HepG2 (cell line): ENCODE measurements around the gene NTRK2. TPM values are rescaled to one million over a fixed set of nuclear protein-coding genes. Genes with fewer than 3 reads are reported as not detected.

ENCODE experiments used
- ATAC-seq: fragments of 200-7000 bp; cut with Tn5 transposase; 3 replicates; pipeline ENCODE4 v1.9.1; 2020; ENCODE audit warnings: mild to moderate bottlenecking, moderate library complexity
- BruUV-seq: library from RNA; stranded (reverse); fragments of 400-500 nt; replicated peaks from 2 replicates; lab custom pipeline; 2021; lab: Mats Ljungman, UMichigan
- CTCF ChIA-PET: fragments of 300-600 bp; formaldehyde crosslinking; extraction: SDS; loops from one replicate; lab custom pipeline; 2021; ENCODE audit warnings: low total read pairs, inconsistent platforms, low intra/inter-chr PET ratio; lab: Yijun Ruan, JAX
- POLR2A ChIA-PET: fragments of 350-600 bp; sonication (Branson Sonifier 250); formaldehyde crosslinking; loops from one replicate; lab custom pipeline; 2020; ENCODE audit warnings: antibody characterized with exemption, inconsistent platforms; lab: Yijun Ruan, JAX
- DNase-seq: peaks from one replicate; pipeline ENCODE4 v3.0.0-alpha.2; 2015; ENCODE audit warnings: low spot score
- FAIRE-seq: peaks from 3 replicates; lab custom pipeline; 2011; peaks lifted over from hg19 to GRCh38; lab: Jason Lieb, UNC
- H2AFZ ChIP-seq: one replicate; pipeline ENCODE4 v1.6.1; 2011; ENCODE audit warnings: low read length, inconsistent platforms
- H3K27ac ChIP-seq: fragments of 300-600 bp; 3 replicates; pipeline ENCODE4 v1.8.0; 2011; ENCODE audit warnings: mixed run types, mild to moderate bottlenecking, mixed read lengths, low read length, inconsistent platforms; ENCODE audit not compliant: insufficient read depth; ENCODE audit errors: extremely low read length
- H3K27me3 ChIP-seq, 2 experiments: fragments of 200-600 bp in 1 of 2; 2 replicates in 1 of 2; 3 replicates in 1 of 2; pipeline versions ENCODE4 v1.6.0 to v1.8.0; 2011; ENCODE audit warnings: low read length in 2 of 2, mild to moderate bottlenecking in 2 of 2, moderate library complexity in 2 of 2, inconsistent platforms in 1 of 2; ENCODE audit not compliant: insufficient read depth in 2 of 2, control insufficient read depth in 1 of 2
- H3K36me3 ChIP-seq, 2 experiments: fragments of 200-600 bp in 1 of 2; replicated peaks in 1 of 2; 2 replicates in 1 of 2; 3 replicates in 1 of 2; pipeline versions ENCODE4 v1.5.1 to v1.8.0; 2011; ENCODE audit warnings: low read length in 2 of 2, inconsistent platforms in 1 of 2; ENCODE audit not compliant: insufficient read depth in 2 of 2, control insufficient read depth in 1 of 2
- H3K4me1 ChIP-seq: 2 replicates; pipeline ENCODE4 v1.5.1; 2012; ENCODE audit warnings: low read length, inconsistent platforms; ENCODE audit not compliant: insufficient read depth
- H3K4me2 ChIP-seq: 2 replicates; pipeline ENCODE4 v1.6.0; 2011; ENCODE audit warnings: low read depth, low read length, inconsistent platforms
- H3K4me3 ChIP-seq, 3 experiments: fragments of 200-600 bp in 1 of 3; sonication (generic), shearing (Covaris generic) in 1 of 3; replicated peaks in 1 of 3; 2 replicates each; pipeline ENCODE4 v1.5.1; 2011 to 2016; ENCODE audit warnings: low read length in 3 of 3, inconsistent platforms in 2 of 3, low read depth in 2 of 3, mild to moderate bottlenecking in 2 of 3, control low read depth in 1 of 3, mixed read lengths in 1 of 3; ENCODE audit not compliant: insufficient read depth in 1 of 3
- H3K79me2 ChIP-seq: one replicate; pipeline ENCODE4 v1.6.1; 2011; ENCODE audit warnings: low read length, inconsistent platforms; ENCODE audit not compliant: insufficient read depth
- H3K9ac ChIP-seq: 2 replicates; pipeline ENCODE4 v1.6.0; 2011; ENCODE audit warnings: mild to moderate bottlenecking, low read depth, low read length, inconsistent platforms; ENCODE audit not compliant: insufficient read depth
- H3K9me3 ChIP-seq: 2 replicates; pipeline ENCODE4 v1.5.1; 2012; ENCODE audit warnings: mild to moderate bottlenecking, low read length
- H4K20me1 ChIP-seq: 2 replicates; pipeline ENCODE4 v1.6.0; 2011; ENCODE audit warnings: inconsistent platforms, mild to moderate bottlenecking, low read length, moderate library complexity; ENCODE audit not compliant: insufficient read depth
- MTA3 ChIP-seq: sonication (generic); formaldehyde crosslinking; IDR thresholded peaks from 2 replicates; pipeline ENCODE4 v1.4.0; 2020; ENCODE audit warnings: missing genetic modification reagents
- NFRKB ChIP-seq: fragments of 450-650 bp; IDR thresholded peaks from 2 replicates; pipeline ENCODE4 v1.6.1; 2017
- YEATS2 ChIP-seq: sonication (generic); formaldehyde crosslinking; IDR thresholded peaks from 2 replicates; pipeline ENCODE4 v1.4.0; 2020; ENCODE audit warnings: missing genetic modification reagents, borderline replicate concordance
- ZNF124 ChIP-seq: sonication (generic); formaldehyde crosslinking; IDR thresholded peaks from 2 replicates; pipeline ENCODE4 v1.4.0; 2020; ENCODE audit warnings: missing genetic modification reagents
- ZNF326 ChIP-seq: sonication (generic); formaldehyde crosslinking; IDR thresholded peaks from 2 replicates; pipeline ENCODE4 v1.4.0; 2020; ENCODE audit warnings: missing genetic modification reagents, borderline replicate concordance
- WGBS: methylation state at CpG from one replicate; pipeline ENCODE4 v1.1.6; 2017; ENCODE audit warnings: low lambda C conversion rate; 5-methylcytosine and 5-hydroxymethylcytosine counted together
- in situ Hi-C: cut with HindIII; loops from 2 replicates; pipeline ENCODE4 v1.10.0; 2017; ENCODE audit warnings: low pct_unique_long_range_greater_than_20kb; ENCODE audit not compliant: extremely low pct_ligation_motif_present
- intact Hi-C: fragments of 100-400 bp; cut with micrococcal nuclease; formaldehyde crosslinking; loops from one replicate; pipeline ENCODE4 v1.10.0; 2022; ENCODE audit not compliant: unreplicated experiment
- polyA plus RNA-seq, 8 experiments: library from polyadenylated mRNA; depleted of rRNA in 3 of 8; stranded (reverse) in 7 of 8; unstranded in 1 of 8; fragments of >200 nt; fragmentation: Illumina TruSeq in 4 of 8; extraction: Trizol in 4 of 8; gene quantifications; 2 replicates each; pipeline versions ENCODE4 v1.2.1 to v1.2.3, GENCODE V29; 2011 to 2016; ENCODE audit warnings: low read depth in 4 of 8, missing spikeins in 1 of 8, mixed read lengths in 1 of 8; ENCODE audit not compliant: insufficient read depth in 1 of 8
- total RNA-seq, 5 experiments: library from RNA; depleted of rRNA; stranded (reverse); fragments of >200 nt; fragmentation: Illumina TruSeq; extraction: Trizol; gene quantifications; 2 replicates each; pipeline ENCODE4 v1.2.3, GENCODE V29; 2016; ENCODE audit warnings: low read depth in 1 of 5
- TF ChIP-seq, protein P1 (sequence below): sonication (generic); formaldehyde crosslinking; IDR thresholded peaks from 2 replicates; pipeline ENCODE4 v1.9.0; 2021; ENCODE audit warnings: missing genetic modification reagents, borderline replicate concordance
- TF ChIP-seq, protein P2 (sequence below): sonication (generic); formaldehyde crosslinking; IDR thresholded peaks from 2 replicates; pipeline ENCODE4 v1.5.1; 2020; ENCODE audit warnings: mild to moderate bottlenecking, missing genetic modification reagents, moderate library complexity

The NTRK2 gene
- total and polyA plus RNA-seq, 2 of the 13 experiments (the other 11 are each of a cell fraction or from before 2014, with no cell fraction given), result not detected

DNA sequence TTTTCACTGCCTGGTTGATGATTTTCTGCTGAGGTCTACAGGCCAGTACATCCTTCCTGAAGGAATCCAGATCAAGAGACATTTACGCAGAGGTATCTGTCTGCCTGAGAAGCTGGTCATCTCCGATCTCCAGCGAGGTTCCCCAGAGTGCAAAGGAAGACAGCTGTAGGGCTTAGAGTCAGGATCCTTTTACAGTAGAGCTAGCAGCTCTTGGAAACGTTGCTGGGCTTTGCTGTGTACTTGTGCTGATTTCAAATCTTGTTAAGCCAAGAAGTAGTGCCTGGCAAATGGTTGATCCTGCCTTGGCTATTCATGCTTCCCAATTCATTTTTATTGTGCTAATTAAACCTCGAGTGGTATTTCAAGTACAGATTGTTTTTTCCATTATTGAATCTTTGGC, 48.9 kb downstream of the NTRK2 start (continued):
- TF ChIP-seq, protein P1, sequence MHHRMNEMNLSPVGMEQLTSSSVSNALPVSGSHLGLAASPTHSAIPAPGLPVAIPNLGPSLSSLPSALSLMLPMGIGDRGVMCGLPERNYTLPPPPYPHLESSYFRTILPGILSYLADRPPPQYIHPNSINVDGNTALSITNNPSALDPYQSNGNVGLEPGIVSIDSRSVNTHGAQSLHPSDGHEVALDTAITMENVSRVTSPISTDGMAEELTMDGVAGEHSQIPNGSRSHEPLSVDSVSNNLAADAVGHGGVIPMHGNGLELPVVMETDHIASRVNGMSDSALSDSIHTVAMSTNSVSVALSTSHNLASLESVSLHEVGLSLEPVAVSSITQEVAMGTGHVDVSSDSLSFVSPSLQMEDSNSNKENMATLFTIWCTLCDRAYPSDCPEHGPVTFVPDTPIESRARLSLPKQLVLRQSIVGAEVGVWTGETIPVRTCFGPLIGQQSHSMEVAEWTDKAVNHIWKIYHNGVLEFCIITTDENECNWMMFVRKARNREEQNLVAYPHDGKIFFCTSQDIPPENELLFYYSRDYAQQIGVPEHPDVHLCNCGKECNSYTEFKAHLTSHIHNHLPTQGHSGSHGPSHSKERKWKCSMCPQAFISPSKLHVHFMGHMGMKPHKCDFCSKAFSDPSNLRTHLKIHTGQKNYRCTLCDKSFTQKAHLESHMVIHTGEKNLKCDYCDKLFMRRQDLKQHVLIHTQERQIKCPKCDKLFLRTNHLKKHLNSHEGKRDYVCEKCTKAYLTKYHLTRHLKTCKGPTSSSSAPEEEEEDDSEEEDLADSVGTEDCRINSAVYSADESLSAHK (CRISPR knock-in tag), result no peak
- TF ChIP-seq YEATS2 (CRISPR knock-in tag), result no peak
- no peak for TF ChIP-seq MTA3 (CRISPR knock-in tag)
- TF ChIP-seq ZNF124, result no peak
- TF ChIP-seq, all 625 proteins: peak for 0

DNA sequence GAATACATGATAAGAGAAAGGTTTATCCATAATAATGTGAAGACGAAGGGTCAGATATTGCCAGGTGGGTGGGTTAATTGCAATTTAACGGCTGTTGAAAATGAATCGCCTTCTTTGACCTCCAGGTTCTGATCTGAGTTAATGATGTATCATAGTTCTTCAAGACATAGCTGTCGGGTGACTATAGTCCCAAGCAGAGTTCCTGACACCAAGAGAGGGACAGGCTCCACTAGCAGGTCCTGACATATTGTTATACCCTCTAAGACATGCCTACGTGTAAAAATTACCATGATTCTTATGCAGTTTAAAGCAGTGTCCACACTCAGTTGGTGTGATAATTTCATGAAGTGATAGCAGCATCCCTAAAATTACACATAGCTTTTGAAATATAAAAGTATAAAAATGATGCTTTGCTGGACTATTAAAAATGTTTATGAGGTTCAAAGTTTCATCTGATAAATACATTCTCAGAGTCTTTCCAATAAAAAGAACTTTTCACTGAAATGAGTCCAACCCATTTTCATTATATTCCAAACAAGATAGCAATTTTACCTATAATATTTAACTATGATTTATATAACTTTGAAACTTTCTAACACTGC, 53.0 kb downstream of the NTRK2 start:
- Histone ChIP-seq H3K4me2 (no peak overlapping the region), H3K9ac (no peak overlapping the region), H4K20me1 (no peaks in the 10 kb centered on the region), H3K27me3 (no peaks in the 10 kb centered on the region), H3K4me1 (no peaks in the 10 kb centered on the region), H3K4me3 (no peak overlapping the region), H3K36me3 (no peaks in the 10 kb centered on the region), H2AFZ (no peak overlapping the region), H3K79me2 (no peaks in the 10 kb centered on the region), H3K27ac (no peak overlapping the region), H3K9me3 (no peaks in the 10 kb centered on the region)
- in situ Hi-C loops (no loop called here), intact Hi-C loops (no loop called here)
- WGBS, result 7% methylated on average over 5 of the region's 5 CpGs
- ChIA-PET POLR2A (no interaction called here), CTCF (no interaction called here)
- ATAC-seq (no peak), FAIRE-seq (no peak), DNase-seq (no peak)
- TF ChIP-seq ZNF326 (CRISPR knock-in tag) (no peak), NFRKB (no peak)
- TF ChIP-seq, protein P2, sequence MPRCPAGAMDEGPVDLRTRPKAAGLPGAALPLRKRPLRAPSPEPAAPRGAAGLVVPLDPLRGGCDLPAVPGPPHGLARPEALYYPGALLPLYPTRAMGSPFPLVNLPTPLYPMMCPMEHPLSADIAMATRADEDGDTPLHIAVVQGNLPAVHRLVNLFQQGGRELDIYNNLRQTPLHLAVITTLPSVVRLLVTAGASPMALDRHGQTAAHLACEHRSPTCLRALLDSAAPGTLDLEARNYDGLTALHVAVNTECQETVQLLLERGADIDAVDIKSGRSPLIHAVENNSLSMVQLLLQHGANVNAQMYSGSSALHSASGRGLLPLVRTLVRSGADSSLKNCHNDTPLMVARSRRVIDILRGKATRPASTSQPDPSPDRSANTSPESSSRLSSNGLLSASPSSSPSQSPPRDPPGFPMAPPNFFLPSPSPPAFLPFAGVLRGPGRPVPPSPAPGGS (CRISPR knock-in tag), result no peak
- BruUV-seq, result no TSS peak
